ENCODE results near the gene FIGLA.

FIGLA gene

GRCh38 chr2:70790136-70790828 is at the start of gene FIGLA:
FIGLA (minus strand) TSS chr2:70790643; CDS start chr2:70790638, 5 bp downstream.
- DNase-seq (ENCODE audit: low spot score) = no peak

- no peak for DNase-seq (ENCODE audit: low spot score)
Measured at GRCh38 chr2:70837980-70838925, 47.8 kb upstream of the FIGLA start.

DNA sequence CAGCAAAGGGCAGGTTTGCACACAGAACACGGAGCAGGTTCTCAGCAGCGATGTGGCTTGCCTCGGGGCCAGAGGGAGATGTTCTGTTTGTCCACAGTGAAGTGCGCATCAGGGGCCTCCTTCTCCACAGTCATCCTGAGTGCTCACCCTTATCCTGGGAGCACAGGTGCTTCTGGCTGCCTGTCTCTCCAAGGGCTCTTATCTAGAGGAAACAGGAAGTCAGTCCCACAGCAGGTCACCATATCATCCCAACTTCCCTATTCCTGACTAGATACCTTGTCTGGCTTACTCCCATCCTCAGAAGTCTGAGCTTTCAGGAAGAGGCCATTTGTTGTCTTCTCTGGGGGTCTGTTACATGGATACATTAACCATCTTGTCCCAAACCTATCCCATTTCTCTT is 45.2 kb upstream of the FIGLA start, which contains the start of gene CD207:
TSS of gene CD207 (minus strand) at position 174 of the 400 bp plus-strand sequence. CDS start at position 134, 40 bp downstream.
- no peak for DNase-seq (ENCODE audit: low spot score)

- DNase-seq (ENCODE audit: low spot score) = no peak
Measured at GRCh38 chr2:70834881-70835280, 44.4 kb upstream of the FIGLA start.

- DNase-seq (ENCODE audit: low spot score) = no peak
Measured at GRCh38 chr2:70834106-70834505, 43.7 kb upstream of the FIGLA start.

DNA sequence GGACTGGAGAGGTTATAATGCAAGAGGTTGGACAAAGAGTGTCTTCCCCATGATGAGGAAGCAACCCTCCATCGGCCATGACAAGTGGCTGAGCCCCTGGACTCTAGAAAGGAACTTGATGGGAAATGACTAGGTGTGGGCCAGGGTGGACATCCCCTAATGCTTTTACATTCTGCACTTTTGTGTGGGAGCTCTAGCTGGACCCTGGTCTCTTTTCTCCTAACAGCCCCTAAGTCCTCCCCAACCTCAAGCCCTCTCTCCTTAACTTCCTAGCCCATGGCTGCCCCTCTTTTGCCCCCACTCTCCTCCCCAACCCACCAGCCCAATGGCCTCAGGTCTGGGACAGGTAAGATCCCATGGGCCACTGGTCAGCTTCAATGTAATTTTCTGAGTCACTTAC is 42.8 kb upstream of the FIGLA start:
- no peak for DNase-seq (ENCODE audit: low spot score)

GRCh38 chr2:70832386-70832785 is 41.9 kb upstream of the FIGLA start:
- DNase-seq (ENCODE audit: low spot score) = no peak

GRCh38 chr2:70831861-70832260 is 41.4 kb upstream of the FIGLA start:
- DNase-seq (ENCODE audit: low spot score) = no peak

- no peak for DNase-seq (ENCODE audit: low spot score)
Measured at GRCh38 chr2:70830366-70830765, 39.9 kb upstream of the FIGLA start.

GRCh38 chr2:70829916-70830315 is 39.5 kb upstream of the FIGLA start:
- DNase-seq (ENCODE audit: low spot score) = no peak

- no peak for DNase-seq (ENCODE audit: low spot score)
Measured at GRCh38 chr2:70828914-70829824, 38.7 kb upstream of the FIGLA start.

GRCh38 chr2:70828115-70828514 is 37.7 kb upstream of the FIGLA start:
- no peak for DNase-seq (ENCODE audit: low spot score)

DNA sequence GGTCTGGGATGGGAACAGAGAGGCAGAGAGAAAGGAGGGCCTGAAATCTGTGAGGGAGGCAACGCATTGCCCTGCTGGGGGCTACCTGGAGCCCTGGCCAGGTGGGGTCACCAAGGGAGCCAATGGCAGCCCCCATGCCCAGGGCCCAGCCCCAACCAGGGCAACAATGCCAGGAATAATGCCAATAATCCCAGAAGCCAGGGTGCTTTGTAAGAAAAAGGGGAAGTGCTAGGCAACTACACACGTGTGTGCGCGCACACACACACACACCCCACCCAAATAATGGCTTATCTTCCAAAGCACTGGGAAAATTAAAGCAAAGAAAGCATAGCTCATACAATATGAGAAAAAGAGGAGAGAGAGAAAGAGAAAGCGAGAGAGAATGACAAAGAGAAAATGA is 36.9 kb upstream of the FIGLA start:
- no peak for DNase-seq (ENCODE audit: low spot score)

GRCh38 chr2:70826696-70827350 is 36.4 kb upstream of the FIGLA start:
- no peak for DNase-seq (ENCODE audit: low spot score)

GRCh38 chr2:70823249-70823648 is 32.8 kb upstream of the FIGLA start:
- no peak for DNase-seq (ENCODE audit: low spot score)

GRCh38 chr2:70822843-70823242 is 32.4 kb upstream of the FIGLA start:
- no peak for DNase-seq (ENCODE audit: low spot score)

GRCh38 chr2:70820499-70820898 is 30.1 kb upstream of the FIGLA start, which contains the start of gene CLEC4F:
CLEC4F (minus strand) TSS chr2:70820599; CDS start chr2:70820523, 76 bp downstream.
- no peak for DNase-seq (ENCODE audit: low spot score)

GRCh38 chr2:70817284-70817954 is 27.0 kb upstream of the FIGLA start:
- DNase-seq (ENCODE audit: low spot score) = no peak

- no peak for DNase-seq (ENCODE audit: low spot score)
Measured at GRCh38 chr2:70816726-70817125, 26.3 kb upstream of the FIGLA start.
